VCaP (cell line): ENCODE data around the gene CHD5.

Source experiments
- H3K27ac ChIP-seq: fragments of 450-650 bp; 2 replicates; pipeline ENCODE4 v1.5.1; 2017
- CTCF ChIP-seq: fragments of 450-650 bp; conservative IDR thresholded peaks from 2 replicates; pipeline ENCODE4 v1.5.1; 2017; ENCODE audit warnings: mild to moderate bottlenecking, moderate library complexity

Gene CHD5

GRCh38 chr1:6218375-6219164 lies 38.4 kb upstream of the CHD5 start:
- H3K27ac ChIP-seq = no peak overlapping the region
- TF ChIP-seq CTCF = no peak

- no peak for TF ChIP-seq CTCF
- H3K27ac ChIP-seq = no peak overlapping the region
Observed at GRCh38 chr1:6212193-6212959, 32.3 kb upstream of the CHD5 start.

- no peak for TF ChIP-seq CTCF
Observed at GRCh38 chr1:6211731-6212130, 31.6 kb upstream of the CHD5 start.

GRCh38 chr1:6210591-6211355 lies 30.7 kb upstream of the CHD5 start:
- no peak overlapping the region for H3K27ac ChIP-seq
- no peak for TF ChIP-seq CTCF

More at GRCh38 chr1:6211731-6212130, 31.6 kb upstream of the CHD5 start:
- no peak overlapping the region for H3K27ac ChIP-seq

- H3K27ac ChIP-seq = no peak overlapping the region
- no peak for TF ChIP-seq CTCF
Observed at GRCh38 chr1:6209661-6210580, 29.8 kb upstream of the CHD5 start.

- TF ChIP-seq CTCF = no peak
- no peak overlapping the region for H3K27ac ChIP-seq
Observed at GRCh38 chr1:6208723-6209660, 28.9 kb upstream of the CHD5 start.
